GM19324 (cell line): ENCODE measurements around the gene ZCCHC8.
"Not testable (repeated sequence)": the region's sequence is repeated elsewhere in the genome, so short reads cannot be mapped to it uniquely, and the experiment has no call there.

Experiments
- ATAC-seq: cut with Tn5 transposase; IDR thresholded peaks from one replicate; pipeline ENCODE4 v1.9.1; 2021; ENCODE audit warnings: mild to moderate bottlenecking, moderate library complexity; ENCODE audit not compliant: unreplicated experiment, low FRiP score

ZCCHC8 gene

DNA sequence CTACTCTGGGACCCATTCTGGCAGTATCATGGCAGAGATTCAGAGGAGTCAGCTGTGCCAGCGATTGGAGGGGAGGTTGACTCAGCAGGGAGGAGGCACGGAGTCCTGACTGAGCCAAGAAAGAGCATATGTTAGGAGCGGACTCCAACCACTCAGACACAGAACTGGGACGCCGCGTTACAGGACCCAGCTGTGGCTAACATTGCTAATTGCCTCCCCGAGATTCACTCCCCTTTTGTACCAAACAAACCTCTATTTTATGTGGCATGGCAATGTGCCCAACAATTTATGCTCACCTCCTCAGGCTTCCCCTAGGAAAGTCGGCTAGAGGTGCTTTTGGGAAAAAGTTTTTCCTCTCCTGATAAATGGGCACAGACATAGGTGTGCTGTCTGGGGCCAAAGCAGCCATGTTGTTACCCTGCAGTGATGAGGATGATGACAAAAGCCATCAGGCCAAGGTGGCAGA lies 63.0 kb downstream of the ZCCHC8 start:
- no peak for ATAC-seq

DNA sequence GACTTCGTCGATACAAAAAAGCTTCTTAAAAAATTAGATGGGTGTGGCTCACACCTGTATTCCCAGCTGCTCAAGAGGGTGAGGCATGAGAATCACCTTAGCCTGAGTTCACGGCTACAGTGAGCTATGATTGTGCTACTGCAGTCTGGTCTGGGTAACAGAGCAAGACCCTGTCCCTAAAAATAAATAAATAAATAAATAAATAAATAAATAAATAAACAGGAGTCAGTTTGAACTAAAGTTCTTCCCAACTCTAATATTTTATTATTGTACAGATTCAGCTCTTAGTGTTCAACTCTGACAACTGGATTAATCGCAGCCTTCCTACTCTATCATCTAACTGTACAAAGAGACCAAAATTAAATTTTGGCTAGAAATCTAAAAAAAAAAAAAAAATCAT lies 65.5 kb downstream of the ZCCHC8 start:
- ATAC-seq = no peak

DNA sequence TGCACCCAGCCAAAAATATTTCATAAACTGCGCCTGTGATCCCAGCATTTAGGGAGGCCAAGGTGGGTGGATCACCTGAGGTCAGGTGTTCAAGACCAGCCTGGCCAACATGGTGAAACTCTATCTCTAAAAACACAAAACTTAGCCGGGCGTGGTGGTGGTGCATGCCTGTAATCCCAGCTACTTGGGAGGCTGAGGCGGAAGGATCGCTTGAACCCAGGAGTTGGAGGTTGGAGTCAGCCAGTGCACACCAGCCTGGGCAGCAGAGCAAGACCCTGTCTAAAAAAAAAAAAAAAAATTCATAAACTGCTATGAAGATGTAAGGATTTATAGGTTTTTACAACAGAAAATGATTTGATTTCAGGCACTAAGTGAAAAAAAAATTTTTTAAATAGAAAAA lies 71.7 kb downstream of the ZCCHC8 start:
- ATAC-seq = not testable (repeated sequence)

DNA sequence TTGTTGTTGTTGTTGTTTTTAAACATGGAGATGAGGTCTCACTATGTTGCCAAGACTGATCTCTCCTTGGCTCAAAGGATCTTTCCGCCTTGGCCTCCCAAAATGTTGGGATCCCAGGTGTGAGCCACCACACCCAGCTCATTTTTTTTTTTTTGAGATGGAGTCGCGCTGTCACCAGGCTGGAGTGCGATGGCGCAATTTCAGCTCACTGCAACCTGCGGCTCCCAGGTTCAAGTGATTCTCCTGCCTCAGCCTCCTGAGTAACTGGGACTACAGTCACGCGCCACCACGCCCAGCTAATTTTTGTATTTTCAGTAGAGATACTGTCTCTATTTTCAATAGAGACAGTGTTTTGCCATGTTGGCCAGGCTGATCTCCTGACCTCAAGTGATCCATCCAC lies 73.3 kb downstream of the ZCCHC8 start:
- ATAC-seq = no peak

DNA sequence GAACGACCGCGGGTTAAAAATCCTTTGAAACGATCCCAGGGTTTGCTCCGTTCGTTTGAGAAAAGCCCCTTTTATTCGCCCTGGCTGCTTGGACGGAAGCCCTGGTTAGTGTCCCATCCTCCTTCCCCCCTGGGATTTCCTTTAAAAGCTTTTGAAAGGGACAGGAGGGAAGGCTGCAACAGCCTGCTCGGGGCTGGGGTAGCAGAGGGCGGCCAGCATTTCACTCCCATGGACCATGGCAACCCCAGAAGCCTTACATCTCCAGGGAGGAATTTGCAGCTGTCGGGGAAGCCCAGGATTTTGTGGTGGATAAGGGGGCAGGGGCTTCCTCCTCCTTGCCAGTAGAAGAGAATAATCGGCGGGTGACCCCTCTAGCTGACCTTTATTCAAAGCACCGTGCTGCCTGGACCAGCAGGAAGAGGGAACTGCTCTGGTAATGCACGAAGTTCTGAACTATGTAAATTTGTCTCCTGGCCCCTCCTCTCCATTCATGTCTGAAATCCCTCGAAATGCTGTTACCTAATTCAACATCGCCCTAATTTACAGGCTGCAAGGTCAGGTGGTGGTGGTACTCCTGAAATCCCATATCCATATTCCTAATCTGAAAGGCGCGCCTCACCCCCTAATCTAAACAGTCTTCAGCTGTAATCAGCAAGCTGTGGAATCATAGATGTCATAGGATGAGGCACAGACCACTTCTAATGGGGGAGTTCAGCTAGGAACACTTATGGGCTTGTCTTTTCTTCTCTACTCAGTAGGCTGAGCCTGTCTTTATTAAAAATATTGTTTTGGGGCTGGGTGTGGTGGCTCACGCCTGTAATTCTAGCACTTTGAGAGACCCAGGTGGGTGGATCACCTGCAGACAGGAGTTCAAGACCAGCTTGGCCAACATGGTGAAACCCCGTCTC lies 77.2 kb downstream of the ZCCHC8 start:
- ATAC-seq = no peak

DNA sequence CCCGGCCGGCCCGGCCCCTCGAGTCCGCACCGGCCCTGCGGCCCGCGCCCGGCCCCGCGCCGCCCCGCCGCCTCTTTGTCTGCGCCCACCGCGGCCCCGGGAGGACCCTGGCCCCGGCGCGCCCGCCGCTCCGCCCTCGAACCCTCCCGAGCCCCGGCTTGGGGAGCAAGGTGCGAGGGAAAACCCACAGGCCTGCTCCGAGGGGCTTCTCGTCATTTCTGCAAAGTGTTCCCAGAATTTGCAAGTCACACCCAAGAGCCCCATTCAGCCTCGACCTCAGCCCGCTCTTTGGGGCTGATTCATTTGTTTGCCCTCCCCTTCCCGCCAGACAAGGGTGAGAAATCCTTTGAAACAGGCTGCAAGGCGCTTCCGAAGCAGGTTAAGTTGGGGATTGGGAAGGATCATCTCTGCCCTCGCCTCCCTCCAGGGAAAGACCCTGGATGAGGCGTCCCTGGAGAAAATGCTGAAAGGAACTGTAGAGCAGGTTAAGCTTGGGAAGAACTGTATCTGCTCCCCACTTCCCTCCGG lies 77.9 kb downstream of the ZCCHC8 start:
- ATAC-seq = no peak

DNA sequence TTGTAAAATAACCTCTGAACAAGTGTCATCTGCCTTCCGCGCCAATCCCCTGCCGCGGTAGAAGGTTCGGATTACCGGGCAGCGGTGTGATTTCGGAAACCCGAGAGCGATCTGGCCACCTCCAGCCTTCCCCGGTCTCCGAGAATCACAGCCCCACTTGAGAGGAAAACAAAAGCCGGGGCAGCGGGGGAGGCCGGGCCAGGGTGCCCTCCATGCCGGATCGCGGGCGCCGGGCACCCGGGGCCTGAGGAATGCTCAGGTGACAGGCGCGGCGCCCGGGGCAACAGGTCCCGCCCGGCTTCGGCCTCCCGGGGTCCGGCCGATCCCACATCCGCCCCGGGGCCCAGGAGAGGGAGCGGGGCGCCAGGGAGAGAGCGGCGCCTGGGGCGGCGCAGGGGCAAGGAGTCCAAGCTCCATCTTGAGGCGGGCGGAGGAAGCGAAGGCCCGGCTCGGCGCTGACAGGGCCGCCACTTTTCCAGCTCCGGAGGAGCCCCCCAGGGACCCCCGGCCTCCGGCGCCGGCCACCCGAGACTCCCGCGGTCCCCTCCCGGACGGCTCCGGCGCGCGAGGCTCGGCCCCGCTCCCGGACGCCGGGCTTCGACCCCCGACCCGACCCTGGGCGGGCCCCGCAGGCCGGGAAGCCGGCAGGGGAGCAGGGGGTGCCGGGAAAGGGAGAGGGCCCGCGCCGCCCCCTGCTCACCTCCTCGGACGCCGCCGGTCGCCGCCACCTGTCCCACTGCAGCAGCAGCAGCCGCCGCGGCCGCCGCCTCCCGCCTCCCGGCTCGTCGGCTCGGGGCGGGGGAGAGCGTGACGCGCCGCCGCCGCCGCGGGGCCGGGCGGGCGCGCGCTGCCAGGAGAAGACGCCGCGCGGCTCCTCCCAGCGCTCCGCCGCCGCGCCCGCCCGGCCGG lies 78.7 kb downstream of the ZCCHC8 start, which contains the start of gene CLIP1:
TSS of gene CLIP1 (minus strand) at position 849 of the 909 bp plus-strand sequence. CDS start 42,217 bp downstream, outside the sequence.
- peak; percentile 62 for ATAC-seq
